K562 (cell line): ENCODE results near the gene DEDD2. TPM values are rescaled to one million over a fixed set of nuclear protein-coding genes. Genes with fewer than 3 reads are reported as not detected.

ENCODE experiments used
- CBFA2T3 ChIP-seq: fragments of 450-650 bp; IDR thresholded peaks from 2 replicates; pipeline ENCODE4 v1.6.1; 2017
- FIP1L1 ChIP-seq: fragments of 200-400 bp; formaldehyde crosslinking; IDR thresholded peaks from 2 replicates; pipeline ENCODE4 v1.6.1; 2018; ENCODE audit warnings: mild to moderate bottlenecking, low read depth, low read length; ENCODE audit not compliant: poor library complexity, severe bottlenecking
- KAT8 ChIP-seq: fragments of 450-650 bp; IDR thresholded peaks from 2 replicates; pipeline ENCODE4 v1.6.1; 2016; ENCODE audit warnings: low read depth, mild to moderate bottlenecking
- LCOR ChIP-seq: sonication (generic); formaldehyde crosslinking; IDR thresholded peaks from 2 replicates; pipeline ENCODE4 v1.8.0; 2022; ENCODE audit warnings: mild to moderate bottlenecking, missing genetic modification reagents
- NFIC ChIP-seq: fragments of 450-650 bp; IDR thresholded peaks from 2 replicates; pipeline ENCODE4 v1.6.1; 2017; ENCODE audit warnings: mild to moderate bottlenecking, inconsistent platforms
- PTBP1 ChIP-seq: fragments of 200-400 bp; formaldehyde crosslinking; IDR thresholded peaks from 2 replicates; pipeline ENCODE4 v1.6.1; 2017; ENCODE audit warnings: low read depth, low read length
- TEAD2 ChIP-seq: fragments of 450-650 bp; IDR thresholded peaks from 2 replicates; pipeline ENCODE4 v1.6.1; 2016; ENCODE audit warnings: missing genetic modification characterization, control low read depth, missing compliant biosample characterization
- ZBTB7A ChIP-seq: IDR thresholded peaks from 2 replicates; pipeline ENCODE4 v1.6.1; 2011; ENCODE audit warnings: low read depth, mild to moderate bottlenecking, low read length, moderate library complexity, borderline replicate concordance; ENCODE audit not compliant: control insufficient read depth
- ZNF436 ChIP-seq: fragments of 250-450, 450-650 bp; sonication (Bioruptor Pico); formaldehyde crosslinking; IDR thresholded peaks from 2 replicates; pipeline ENCODE4 v1.7.0; 2020; ENCODE audit warnings: mild to moderate bottlenecking
- ZNF444 ChIP-seq: fragments of 250-450 bp; sonication (Bioruptor Pico); IDR thresholded peaks from 2 replicates; pipeline ENCODE4 v1.4.0; 2020; ENCODE audit warnings: mild to moderate bottlenecking, moderate library complexity
- polyA plus RNA-seq, 8 experiments: library from polyadenylated mRNA; depleted of rRNA in 4 of 8; stranded (reverse) in 5 of 8; unstranded in 3 of 8; fragments of >200 nt; fragmentation: Nextera tagmentation in 2 of 8; fragmentation: Illumina TruSeq in 1 of 8; extraction: Ambion mirVana in 2 of 8; extraction: Trizol in 1 of 8; gene quantifications; 2 replicates each; pipeline versions ENCODE4 v1.2.1 to v1.2.3, GENCODE V29; 2011 to 2014; ENCODE audit warnings: inconsistent platforms in 1 of 8, missing spikeins in 1 of 8
- total RNA-seq, 7 experiments: library from RNA; depleted of rRNA in 6 of 7; stranded (reverse); fragments of >200 nt in 6 of 7; fragmentation: Illumina TruSeq in 2 of 7; extraction: Trizol in 2 of 7; gene quantifications; 2 replicates each; pipeline versions ENCODE4 v1.2.1 to v1.2.3, GENCODE V29; 2011 to 2021; ENCODE audit warnings: low replicate concordance in 1 of 7
- TF ChIP-seq, protein P1 (sequence below), 3 experiments: fragments of 200-800 bp in 1 of 3; sonication (Bioruptor generic) in 1 of 3; sonication (generic) in 1 of 3; formaldehyde crosslinking in 1 of 3; IDR thresholded peaks; 2 replicates each; pipeline versions ENCODE4 v1.6.1 to v1.8.0; 2016 to 2022; ENCODE audit warnings: mild to moderate bottlenecking in 2 of 3, missing compliant biosample characterization in 2 of 3, missing genetic modification characterization in 2 of 3, missing genetic modification reagents in 1 of 3
- TF ChIP-seq, protein P2 (sequence below): fragments of 150-350 bp; IDR thresholded peaks from 2 replicates; pipeline ENCODE4 v1.6.1; 2014; ENCODE audit warnings: low read depth, mild to moderate bottlenecking, low read length, borderline replicate concordance
- TF ChIP-seq, protein P3 (sequence below): fragments of 450-650 bp; conservative IDR thresholded peaks from 2 replicates; pipeline ENCODE4 v1.6.1; 2016; ENCODE audit warnings: missing genetic modification characterization, low read depth, mild to moderate bottlenecking, control low read depth, missing compliant biosample characterization
- TF ChIP-seq, protein P4 (sequence below), 2 experiments: fragments of 450-650 bp; IDR thresholded peaks; 2 replicates each; pipeline ENCODE4 v1.6.1; 2016
- TF ChIP-seq, protein P5 (sequence below): IDR thresholded peaks from 2 replicates; pipeline ENCODE4 v1.6.1; 2012; ENCODE audit warnings: low read depth, low read length, improper control_type of control experiment, borderline replicate concordance

Gene DEDD2
- total and polyA plus RNA-seq, 9 of the 15 experiments (the other 6 are each of a cell fraction or from before 2014, with no cell fraction given): 4.3 to 43.0 (median 29.2) TPM

DNA sequence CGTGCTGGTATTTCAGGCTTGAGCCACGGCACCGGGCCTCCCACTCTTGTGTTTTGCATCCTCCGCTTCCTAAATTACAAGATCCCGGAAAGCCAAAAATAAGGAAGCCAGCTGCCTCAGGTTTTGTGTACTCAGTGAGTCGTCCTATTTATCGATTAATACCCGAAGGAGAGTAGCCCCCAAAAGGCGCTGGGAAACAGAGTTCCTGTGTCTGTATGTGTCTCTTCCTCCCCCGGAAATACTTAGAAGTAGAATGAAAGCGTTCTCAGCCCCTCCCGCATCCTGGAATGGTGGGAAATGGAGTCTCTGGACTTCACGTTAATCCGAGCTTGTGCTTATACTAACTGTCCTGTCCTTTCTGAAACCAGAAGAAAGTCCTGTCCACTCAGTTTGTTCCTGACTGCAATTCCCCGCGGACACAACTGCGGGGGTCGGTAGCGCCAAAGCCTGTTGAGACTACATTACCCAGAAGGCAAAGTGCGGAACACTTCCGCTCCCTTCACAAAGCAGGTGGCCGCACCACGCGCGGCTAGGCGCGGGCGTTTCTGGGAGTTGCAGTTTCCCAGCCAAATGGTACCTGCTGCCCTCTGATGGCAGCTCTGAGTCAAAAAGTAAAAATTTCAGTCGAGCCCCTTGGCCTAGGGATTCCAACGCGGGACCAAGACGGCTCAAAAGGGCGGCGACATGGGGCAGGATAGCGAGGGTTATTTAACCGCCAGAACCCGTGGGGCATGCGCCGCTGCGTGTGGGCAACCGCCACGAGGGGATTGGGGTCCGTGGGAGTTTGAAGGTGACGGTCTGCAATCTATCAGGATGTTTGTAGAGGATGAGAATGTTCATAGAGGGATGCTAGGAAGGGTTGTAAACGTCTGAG lies 27.1 kb upstream of the DEDD2 start (continued):
- TF ChIP-seq, protein P1, sequence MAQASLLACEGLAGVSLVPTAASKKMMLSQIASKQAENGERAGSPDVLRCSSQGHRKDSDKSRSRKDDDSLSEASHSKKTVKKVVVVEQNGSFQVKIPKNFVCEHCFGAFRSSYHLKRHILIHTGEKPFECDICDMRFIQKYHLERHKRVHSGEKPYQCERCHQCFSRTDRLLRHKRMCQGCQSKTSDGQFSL (CRISPR knock-in tag; IDR thresholded peaks at IDR 0.05): no peak
- TF ChIP-seq, protein P1 (tag; IDR thresholded peaks at IDR 0.05): no peak
- TF ChIP-seq CBFA2T3: no peak
- TF ChIP-seq PTBP1: no peak
- TF ChIP-seq, protein P2, sequence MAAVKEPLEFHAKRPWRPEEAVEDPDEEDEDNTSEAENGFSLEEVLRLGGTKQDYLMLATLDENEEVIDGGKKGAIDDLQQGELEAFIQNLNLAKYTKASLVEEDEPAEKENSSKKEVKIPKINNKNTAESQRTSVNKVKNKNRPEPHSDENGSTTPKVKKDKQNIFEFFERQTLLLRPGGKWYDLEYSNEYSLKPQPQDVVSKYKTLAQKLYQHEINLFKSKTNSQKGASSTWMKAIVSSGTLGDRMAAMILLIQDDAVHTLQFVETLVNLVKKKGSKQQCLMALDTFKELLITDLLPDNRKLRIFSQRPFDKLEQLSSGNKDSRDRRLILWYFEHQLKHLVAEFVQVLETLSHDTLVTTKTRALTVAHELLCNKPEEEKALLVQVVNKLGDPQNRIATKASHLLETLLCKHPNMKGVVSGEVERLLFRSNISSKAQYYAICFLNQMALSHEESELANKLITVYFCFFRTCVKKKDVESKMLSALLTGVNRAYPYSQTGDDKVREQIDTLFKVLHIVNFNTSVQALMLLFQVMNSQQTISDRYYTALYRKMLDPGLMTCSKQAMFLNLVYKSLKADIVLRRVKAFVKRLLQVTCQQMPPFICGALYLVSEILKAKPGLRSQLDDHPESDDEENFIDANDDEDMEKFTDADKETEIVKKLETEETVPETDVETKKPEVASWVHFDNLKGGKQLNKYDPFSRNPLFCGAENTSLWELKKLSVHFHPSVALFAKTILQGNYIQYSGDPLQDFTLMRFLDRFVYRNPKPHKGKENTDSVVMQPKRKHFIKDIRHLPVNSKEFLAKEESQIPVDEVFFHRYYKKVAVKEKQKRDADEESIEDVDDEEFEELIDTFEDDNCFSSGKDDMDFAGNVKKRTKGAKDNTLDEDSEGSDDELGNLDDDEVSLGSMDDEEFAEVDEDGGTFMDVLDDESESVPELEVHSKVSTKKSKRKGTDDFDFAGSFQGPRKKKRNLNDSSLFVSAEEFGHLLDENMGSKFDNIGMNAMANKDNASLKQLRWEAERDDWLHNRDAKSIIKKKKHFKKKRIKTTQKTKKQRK: no peak
- TF ChIP-seq LCOR (CRISPR knock-in tag): no peak
- TF ChIP-seq, protein P3, sequence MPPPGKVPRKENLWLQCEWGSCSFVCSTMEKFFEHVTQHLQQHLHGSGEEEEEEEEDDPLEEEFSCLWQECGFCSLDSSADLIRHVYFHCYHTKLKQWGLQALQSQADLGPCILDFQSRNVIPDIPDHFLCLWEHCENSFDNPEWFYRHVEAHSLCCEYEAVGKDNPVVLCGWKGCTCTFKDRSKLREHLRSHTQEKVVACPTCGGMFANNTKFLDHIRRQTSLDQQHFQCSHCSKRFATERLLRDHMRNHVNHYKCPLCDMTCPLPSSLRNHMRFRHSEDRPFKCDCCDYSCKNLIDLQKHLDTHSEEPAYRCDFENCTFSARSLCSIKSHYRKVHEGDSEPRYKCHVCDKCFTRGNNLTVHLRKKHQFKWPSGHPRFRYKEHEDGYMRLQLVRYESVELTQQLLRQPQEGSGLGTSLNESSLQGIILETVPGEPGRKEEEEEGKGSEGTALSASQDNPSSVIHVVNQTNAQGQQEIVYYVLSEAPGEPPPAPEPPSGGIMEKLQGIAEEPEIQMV (tag): no peak
- no peak for TF ChIP-seq ZNF436 (CRISPR knock-in tag)
- no peak for TF ChIP-seq TEAD2 (tag)
- no peak for TF ChIP-seq NFIC
- no peak for TF ChIP-seq ZNF444 (CRISPR knock-in tag)
- TF ChIP-seq FIP1L1: no peak
- TF ChIP-seq, protein P4, sequence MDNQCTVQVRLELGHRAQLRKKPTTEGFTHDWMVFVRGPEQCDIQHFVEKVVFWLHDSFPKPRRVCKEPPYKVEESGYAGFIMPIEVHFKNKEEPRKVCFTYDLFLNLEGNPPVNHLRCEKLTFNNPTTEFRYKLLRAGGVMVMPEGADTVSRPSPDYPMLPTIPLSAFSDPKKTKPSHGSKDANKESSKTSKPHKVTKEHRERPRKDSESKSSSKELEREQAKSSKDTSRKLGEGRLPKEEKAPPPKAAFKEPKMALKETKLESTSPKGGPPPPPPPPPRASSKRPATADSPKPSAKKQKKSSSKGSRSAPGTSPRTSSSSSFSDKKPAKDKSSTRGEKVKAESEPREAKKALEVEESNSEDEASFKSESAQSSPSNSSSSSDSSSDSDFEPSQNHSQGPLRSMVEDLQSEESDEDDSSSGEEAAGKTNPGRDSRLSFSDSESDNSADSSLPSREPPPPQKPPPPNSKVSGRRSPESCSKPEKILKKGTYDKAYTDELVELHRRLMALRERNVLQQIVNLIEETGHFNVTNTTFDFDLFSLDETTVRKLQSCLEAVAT (IDR thresholded peaks at IDR 0.05): no peak
- TF ChIP-seq ZBTB7A: 0 out of 2 replicates have a peak, but pooled peaks have one; percentile 4
- TF ChIP-seq, protein P5, sequence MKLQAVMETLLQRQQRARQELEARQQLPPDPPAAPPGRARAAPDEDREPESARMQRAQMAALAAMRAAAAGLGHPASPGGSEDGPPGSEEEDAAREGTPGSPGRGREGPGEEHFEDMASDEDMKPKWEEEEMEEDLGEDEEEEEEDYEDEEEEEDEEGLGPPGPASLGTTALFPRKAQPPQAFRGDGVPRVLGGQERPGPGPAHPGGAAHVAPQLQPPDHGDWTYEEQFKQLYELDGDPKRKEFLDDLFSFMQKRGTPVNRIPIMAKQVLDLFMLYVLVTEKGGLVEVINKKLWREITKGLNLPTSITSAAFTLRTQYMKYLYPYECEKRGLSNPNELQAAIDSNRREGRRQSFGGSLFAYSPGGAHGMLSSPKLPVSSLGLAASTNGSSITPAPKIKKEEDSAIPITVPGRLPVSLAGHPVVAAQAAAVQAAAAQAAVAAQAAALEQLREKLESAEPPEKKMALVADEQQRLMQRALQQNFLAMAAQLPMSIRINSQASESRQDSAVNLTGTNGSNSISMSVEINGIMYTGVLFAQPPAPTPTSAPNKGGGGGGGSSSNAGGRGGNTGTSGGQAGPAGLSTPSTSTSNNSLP: 0 out of 2 replicates have a peak, but pooled peaks have one; percentile 21
- no peak for TF ChIP-seq KAT8
